CD14-positive monocyte (primary cell): Measurements from ENCODE around the gene KLHL14. TPM values are rescaled to one million over a fixed set of nuclear protein-coding genes. Genes with fewer than 3 reads are reported as not detected.

Source experiments
- DNase-seq, 3 donors: peaks; one replicate each; pipeline ENCODE4 v3.0.0-alpha.2; 2011 to 2022
- H2AFZ ChIP-seq: 2 replicates; pipeline ENCODE4 v1.6.0; 2012; ENCODE audit warnings: mild to moderate bottlenecking, low read depth, low read length, inconsistent platforms; ENCODE audit not compliant: insufficient read depth, poor library complexity, severe bottlenecking
- H3K27ac ChIP-seq, 2 donors: 1 replicate in 1 of 2; 2 replicates in 1 of 2; pipeline ENCODE4 v1.5.1; 2012 to 2013; ENCODE audit warnings: low read length in 2 of 2, control low read depth in 1 of 2, inconsistent platforms in 1 of 2, low read depth in 1 of 2, mild to moderate bottlenecking in 1 of 2
- H3K27me3 ChIP-seq, 2 donors: one replicate each; pipeline versions ENCODE4 v1.6.0 to v1.6.1; 2011 to 2013; ENCODE audit warnings: low read length in 2 of 2; ENCODE audit not compliant: control insufficient read depth in 2 of 2, insufficient read depth in 2 of 2
- H3K36me3 ChIP-seq, 2 donors: replicated peaks in 1 of 2; 1 replicate in 1 of 2; 2 replicates in 1 of 2; pipeline versions ENCODE4 v1.5.1 to v1.6.1; 2012 to 2013; ENCODE audit warnings: low read length in 2 of 2, control low read depth in 1 of 2, inconsistent platforms in 1 of 2, mild to moderate bottlenecking in 1 of 2; ENCODE audit not compliant: insufficient read depth in 2 of 2, control insufficient read depth in 1 of 2
- H3K4me1 ChIP-seq, 2 donors: 1 replicate in 1 of 2; 2 replicates in 1 of 2; pipeline versions ENCODE4 v1.5.1 to v1.6.1; 2012 to 2013; ENCODE audit warnings: low read length in 2 of 2, control low read depth in 1 of 2, inconsistent platforms in 1 of 2, mild to moderate bottlenecking in 1 of 2, moderate library complexity in 1 of 2; ENCODE audit not compliant: insufficient read depth in 2 of 2, control insufficient read depth in 1 of 2
- H3K4me2 ChIP-seq: replicated peaks from 2 replicates; pipeline ENCODE3; 2012; ENCODE audit warnings: low read length, moderate library complexity, mild to moderate bottlenecking; ENCODE audit not compliant: poor library complexity, severe bottlenecking; ENCODE audit errors: extremely low read depth
- H3K4me3 ChIP-seq, 3 experiments: fragments of 200-600 bp in 1 of 3; sonication (generic) in 1 of 3; replicated peaks in 1 of 3; 1 replicate in 2 of 3; 2 replicates in 1 of 3; pipeline ENCODE4 v1.5.1; 2011 to 2013; ENCODE audit warnings: low read length in 3 of 3, mild to moderate bottlenecking in 3 of 3, control low read depth in 2 of 3, low read depth in 2 of 3, inconsistent platforms in 1 of 3, moderate library complexity in 1 of 3
- H3K79me2 ChIP-seq: 2 replicates; pipeline ENCODE4 v1.6.0; 2012; ENCODE audit warnings: mild to moderate bottlenecking, control low read depth, inconsistent platforms, low read length, moderate library complexity; ENCODE audit not compliant: insufficient read depth
- H3K9ac ChIP-seq: 2 replicates; pipeline ENCODE4 v1.6.0; 2017; ENCODE audit warnings: low read length, mild to moderate bottlenecking; ENCODE audit not compliant: insufficient read depth, poor library complexity, severe bottlenecking
- H3K9me3 ChIP-seq, 2 donors: replicated peaks in 1 of 2; 1 replicate in 1 of 2; 2 replicates in 1 of 2; pipeline versions ENCODE4 v1.5.1 to v1.6.1; 2012 to 2013; ENCODE audit warnings: low read length in 2 of 2, control low read depth in 1 of 2; ENCODE audit not compliant: control insufficient read depth in 1 of 2, insufficient read depth in 1 of 2
- H4K20me1 ChIP-seq: 2 replicates; pipeline ENCODE4 v1.6.0; 2012; ENCODE audit warnings: mild to moderate bottlenecking, low read length, control low read depth, moderate library complexity; ENCODE audit not compliant: insufficient read depth
- H3K27ac Mint-ChIP-seq, 7 donors: one replicate each; pipeline ENCODE4 v1.8.0; 2020; ENCODE audit warnings: mild to moderate bottlenecking in 7 of 7, mixed read lengths in 7 of 7, moderate library complexity in 6 of 7, inconsistent platforms in 2 of 7
- H3K27me3 Mint-ChIP-seq, 3 donors: one replicate each; pipeline ENCODE4 v1.8.0; 2021 to 2022; ENCODE audit warnings: low read depth in 3 of 3, mild to moderate bottlenecking in 3 of 3, mixed read lengths in 3 of 3, moderate library complexity in 3 of 3, inconsistent platforms in 1 of 3
- H3K36me3 Mint-ChIP-seq, 2 donors: one replicate each; pipeline ENCODE4 v1.8.0; 2020; ENCODE audit warnings: mixed read lengths in 2 of 2, inconsistent platforms in 1 of 2, mild to moderate bottlenecking in 1 of 2
- H3K4me1 Mint-ChIP-seq: one replicate; pipeline ENCODE4 v1.8.0; 2020; ENCODE audit warnings: mild to moderate bottlenecking, mixed read lengths
- H3K4me3 Mint-ChIP-seq, 2 donors: one replicate each; pipeline ENCODE4 v1.8.0; 2020; ENCODE audit warnings: mild to moderate bottlenecking in 2 of 2, mixed read lengths in 2 of 2, moderate library complexity in 1 of 2
- H3K9me3 Mint-ChIP-seq, 7 donors: one replicate each; pipeline ENCODE4 v1.8.0; 2020 to 2022; ENCODE audit warnings: mixed read lengths in 7 of 7, mild to moderate bottlenecking in 6 of 7, moderate library complexity in 6 of 7, inconsistent platforms in 2 of 7
- CTCF ChIP-seq: fragments of 200-600 bp; IDR thresholded peaks from one replicate; pipeline ENCODE4 v1.8.0; 2022; ENCODE audit warnings: antibody characterized with exemption, mild to moderate bottlenecking
- WGBS: methylation state at CpG from one replicate; pipeline ENCODE4 v1.1.5; 2013; ENCODE audit warnings: missing lambda C conversion rate; ENCODE audit not compliant: insufficient coverage; 5-methylcytosine and 5-hydroxymethylcytosine counted together
- intact Hi-C, 2 donors: fragments of 100-400 bp; cut with micrococcal nuclease; formaldehyde crosslinking; loops; one replicate each; pipeline versions ENCODE4 v1.15.0 to v1.15.1; 2023
- polyA plus RNA-seq, 3 donors: library from polyadenylated mRNA; depleted of rRNA in 1 of 3; unstranded in 2 of 3; stranded (reverse) in 1 of 3; fragments of 300-500 nt in 2 of 3; fragments of >200 nt in 1 of 3; fragmentation: Illumina TruSeq in 2 of 3; gene quantifications; 1 replicate in 2 of 3; 2 replicates in 1 of 3; pipeline ENCODE4 v1.2.3, GENCODE V29; 2012 to 2021

The KLHL14 gene
- polyA plus RNA-seq, 3 donors: 0.08 TPM; not detected in 2

GRCh38 chr18:32684940-32685339 lies 87.9 kb downstream of the KLHL14 start:
- DNase-seq: no peak
- no peaks in the 10 kb centered on the region for H3K4me1 Mint-ChIP-seq
- H4K20me1 ChIP-seq: no peaks in the 10 kb centered on the region
- H2AFZ ChIP-seq: no peak overlapping the region
- H3K27ac ChIP-seq: no peak overlapping the region
- H3K79me2 ChIP-seq: no peaks in the 10 kb centered on the region
- H3K4me3 ChIP-seq: no peak overlapping the region
- no peaks in the 10 kb centered on the region for H3K9me3 Mint-ChIP-seq
- no peaks in the 10 kb centered on the region for H3K36me3 ChIP-seq
- 96% methylated on average over 5 of the region's 8 CpGs for WGBS
- H3K27ac Mint-ChIP-seq: no peak overlapping the region
- H3K4me3 Mint-ChIP-seq: no peak overlapping the region
- H3K9ac ChIP-seq: no peak overlapping the region
- no peaks in the 10 kb centered on the region for H3K4me1 ChIP-seq
- H3K9me3 ChIP-seq: no peaks in the 10 kb centered on the region
- no peak for TF ChIP-seq CTCF
- H3K36me3 Mint-ChIP-seq: no peaks in the 10 kb centered on the region
- no peak overlapping the region for H3K4me2 ChIP-seq
- intact Hi-C loops: no loop called here
- no peaks in the 10 kb centered on the region for H3K27me3 ChIP-seq
- peaks cover 0 to 2% (median 1%) of the 10 kb centered on the region in 3 donors for H3K27me3 Mint-ChIP-seq

- Mint-ChIP-seq H3K27ac (no peak overlapping the region), H3K36me3 (no peaks in the 10 kb centered on the region), H3K9me3 (no peaks in the 10 kb centered on the region), H3K4me1 (no peaks in the 10 kb centered on the region), H3K27me3 (peaks cover 0 to 2% (median 1%) of the 10 kb centered on the region in 3 donors), H3K4me3 (no peak overlapping the region)
- no peak overlapping the region for H2AFZ ChIP-seq
- no peak overlapping the region for H3K9ac ChIP-seq
- no peak overlapping the region for H3K4me2 ChIP-seq
- H3K27me3 ChIP-seq: no peaks in the 10 kb centered on the region
- intact Hi-C loops: no loop called here
- DNase-seq: no peak
- no peaks in the 10 kb centered on the region for H3K36me3 ChIP-seq
- H3K9me3 ChIP-seq: no peaks in the 10 kb centered on the region
- no peak for TF ChIP-seq CTCF
- no peaks in the 10 kb centered on the region for H3K79me2 ChIP-seq
- no peaks in the 10 kb centered on the region for H4K20me1 ChIP-seq
- no CpG with 5 or more reads among the region's 1 CpG for WGBS
- H3K4me3 ChIP-seq: no peak overlapping the region
- H3K27ac ChIP-seq: no peak overlapping the region
- H3K4me1 ChIP-seq: no peaks in the 10 kb centered on the region
Measured at GRCh38 chr18:32684096-32684495, 88.7 kb downstream of the KLHL14 start.
